T-helper 2 cell treated with Interferon-gamma antibody and Interleukin-4, amounts not matched to agents 5 μg/mL and 100 μg/mL, for 36 hours (primary cell): ENCODE measurements around the gene SBF2.
"Not testable (repeated sequence)": the region's sequence is repeated elsewhere in the genome, so short reads cannot be mapped to it uniquely, and the experiment has no call there.

Experiments
- DNase-seq: peaks from one replicate; pipeline ENCODE4 v3.0.0; 2021; ENCODE audit warnings: low spot score
- H3K27ac Mint-ChIP-seq: one replicate; pipeline ENCODE4 v1.8.0; 2021; ENCODE audit warnings: mild to moderate bottlenecking, mixed read lengths
- H3K27me3 Mint-ChIP-seq: one replicate; pipeline ENCODE4 v1.8.0; 2021; ENCODE audit warnings: low read depth, mixed read lengths
- H3K36me3 Mint-ChIP-seq: one replicate; pipeline ENCODE4 v1.8.0; 2021; ENCODE audit warnings: low read depth, mixed read lengths
- H3K4me1 Mint-ChIP-seq: one replicate; pipeline ENCODE4 v1.8.0; 2021; ENCODE audit warnings: low read depth, mixed read lengths
- H3K4me3 Mint-ChIP-seq: one replicate; pipeline ENCODE4 v1.8.0; 2022; ENCODE audit warnings: mild to moderate bottlenecking, moderate library complexity, mixed read lengths
- H3K9me3 Mint-ChIP-seq: one replicate; pipeline ENCODE4 v1.8.0; 2021; ENCODE audit warnings: mixed read lengths

SBF2 gene

DNA sequence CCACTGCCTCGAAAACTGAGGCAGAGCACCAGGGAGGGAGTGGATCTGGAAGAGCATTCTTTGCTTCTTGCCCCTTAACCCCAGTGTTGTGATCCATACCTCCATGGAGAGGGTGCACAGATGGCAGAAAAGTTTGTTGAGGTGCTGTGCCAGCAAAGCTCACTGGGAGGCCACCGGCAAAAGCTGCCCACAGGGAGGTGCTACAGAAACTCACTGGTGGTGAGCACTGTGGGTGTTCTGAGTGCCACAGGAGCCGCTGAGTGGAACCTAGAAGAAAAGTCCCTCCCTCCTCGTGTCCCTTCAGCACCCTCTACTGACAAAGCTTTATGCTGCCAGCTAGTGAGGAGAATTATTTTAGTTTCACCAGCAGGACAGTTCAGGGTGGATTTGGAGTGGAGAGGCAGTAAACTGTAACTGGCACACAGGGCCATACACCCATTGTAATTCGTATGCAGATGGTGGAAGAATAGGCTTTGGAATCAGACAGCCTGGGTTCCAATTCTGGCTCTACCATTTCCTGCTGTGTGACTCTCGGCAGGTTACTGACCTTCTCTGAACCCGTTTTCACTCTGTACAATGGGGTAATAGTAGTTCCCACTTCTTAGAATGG lies 545.6 kb downstream of the SBF2 start:
- Mint-ChIP-seq H3K9me3 (no peaks in the 10 kb centered on the region), H3K27me3 (no peaks in the 10 kb centered on the region), H3K27ac (no peak overlapping the region), H3K4me1 (peaks cover 8% of the 10 kb centered on the region), H3K36me3 (no peaks in the 10 kb centered on the region), H3K4me3 (no peak overlapping the region)
- peak; percentile 70 for DNase-seq

DNA sequence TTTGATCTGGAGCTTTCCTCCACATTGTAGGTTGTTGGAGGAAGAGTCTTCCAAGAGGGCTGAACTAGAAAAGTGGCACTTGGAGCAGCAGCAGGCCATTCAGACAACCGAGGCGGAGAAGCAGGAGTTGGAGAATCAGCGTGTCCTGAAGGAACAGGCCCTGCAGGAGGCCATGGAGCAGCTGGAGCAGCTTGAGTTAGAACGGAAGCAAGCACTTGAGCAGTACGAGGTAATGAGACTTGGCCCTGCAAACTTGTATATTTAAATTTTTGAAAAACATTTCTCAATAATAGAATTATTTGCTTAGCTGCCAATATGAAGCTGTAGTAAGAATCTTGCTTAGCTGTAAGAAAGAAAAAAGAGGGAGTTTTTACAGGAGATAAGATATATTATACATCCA lies 546.2 kb downstream of the SBF2 start:
- Mint-ChIP-seq H3K27ac (no peak overlapping the region), H3K4me3 (no peak overlapping the region), H3K36me3 (no peaks in the 10 kb centered on the region), H3K4me1 (peaks cover 6% of the 10 kb centered on the region), H3K9me3 (no peaks in the 10 kb centered on the region), H3K27me3 (no peaks in the 10 kb centered on the region)
- no peak for DNase-seq

DNA sequence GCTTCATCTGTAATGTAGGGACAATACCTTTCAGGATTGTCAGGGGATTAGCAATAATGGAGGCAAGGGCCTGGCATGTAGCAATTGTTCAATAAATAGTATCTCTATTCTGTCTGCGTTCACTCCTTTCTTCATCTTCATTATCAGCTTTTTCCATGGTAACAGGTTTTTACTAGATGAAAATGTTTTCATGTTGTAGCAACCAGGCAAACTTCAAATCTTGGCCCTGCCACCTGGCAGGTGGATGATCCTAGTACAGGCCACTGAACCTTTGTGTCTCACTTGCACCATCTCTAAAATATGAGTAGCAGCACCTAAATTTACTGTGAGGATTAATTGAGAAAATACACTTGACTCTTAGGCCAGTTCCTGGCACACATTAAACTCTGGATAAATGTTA lies 546.8 kb downstream of the SBF2 start:
- no peak for DNase-seq
- H3K9me3 Mint-ChIP-seq, result no peaks in the 10 kb centered on the region
- H3K27ac Mint-ChIP-seq, result no peak overlapping the region
- peaks cover 6% of the 10 kb centered on the region for H3K4me1 Mint-ChIP-seq
- H3K36me3 Mint-ChIP-seq, result peaks cover 2% of the 10 kb centered on the region
- H3K27me3 Mint-ChIP-seq, result no peaks in the 10 kb centered on the region
- H3K4me3 Mint-ChIP-seq, result no peak overlapping the region

- H3K36me3 Mint-ChIP-seq, result peaks cover 6% of the 10 kb centered on the region
- H3K27ac Mint-ChIP-seq, result no peak overlapping the region
- no peaks in the 10 kb centered on the region for H3K9me3 Mint-ChIP-seq
- H3K27me3 Mint-ChIP-seq, result no peaks in the 10 kb centered on the region
- H3K4me3 Mint-ChIP-seq, result no peak overlapping the region
- DNase-seq, result no peak
- peaks cover 6% of the 10 kb centered on the region for H3K4me1 Mint-ChIP-seq
Observed at GRCh38 chr11:9745411-9746211, 548.4 kb downstream of the SBF2 start.

DNA sequence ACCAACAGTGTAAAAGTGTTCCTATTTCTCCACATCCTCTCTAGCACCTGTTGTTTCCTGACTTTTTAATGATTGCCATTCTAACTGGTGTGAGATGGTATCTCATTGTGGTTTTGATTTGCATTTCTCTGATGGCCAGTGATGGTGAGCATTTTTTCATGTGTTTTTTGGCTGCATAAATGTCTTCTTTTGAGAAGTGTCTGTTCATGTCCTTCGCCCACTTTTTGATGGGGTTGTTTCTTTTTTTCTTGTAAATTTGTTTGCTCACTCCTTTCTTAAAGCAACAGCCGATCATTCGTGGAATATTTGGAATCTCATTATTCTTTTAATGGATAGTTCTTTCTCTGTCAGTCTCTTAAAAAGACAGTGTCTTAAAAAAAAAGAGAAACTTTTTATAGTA lies 550.5 kb downstream of the SBF2 start:
- not testable (repeated sequence) for H3K9me3 Mint-ChIP-seq, H3K27ac Mint-ChIP-seq, DNase-seq, H3K4me3 Mint-ChIP-seq, H3K27me3 Mint-ChIP-seq
- peaks cover 16% of the 10 kb centered on the region for H3K36me3 Mint-ChIP-seq
- peaks cover 17% of the 10 kb centered on the region for H3K4me1 Mint-ChIP-seq

GRCh38 chr11:9741260-9741659 lies 552.8 kb downstream of the SBF2 start:
- Mint-ChIP-seq H3K27me3 (no peaks in the 10 kb centered on the region), H3K9me3 (peaks cover 5% of the 10 kb centered on the region), H3K4me1 (peaks cover 15% of the 10 kb centered on the region), H3K4me3 (no peak overlapping the region), H3K36me3 (peaks cover 26% of the 10 kb centered on the region), H3K27ac (no peak overlapping the region)
- DNase-seq, result no peak

DNA sequence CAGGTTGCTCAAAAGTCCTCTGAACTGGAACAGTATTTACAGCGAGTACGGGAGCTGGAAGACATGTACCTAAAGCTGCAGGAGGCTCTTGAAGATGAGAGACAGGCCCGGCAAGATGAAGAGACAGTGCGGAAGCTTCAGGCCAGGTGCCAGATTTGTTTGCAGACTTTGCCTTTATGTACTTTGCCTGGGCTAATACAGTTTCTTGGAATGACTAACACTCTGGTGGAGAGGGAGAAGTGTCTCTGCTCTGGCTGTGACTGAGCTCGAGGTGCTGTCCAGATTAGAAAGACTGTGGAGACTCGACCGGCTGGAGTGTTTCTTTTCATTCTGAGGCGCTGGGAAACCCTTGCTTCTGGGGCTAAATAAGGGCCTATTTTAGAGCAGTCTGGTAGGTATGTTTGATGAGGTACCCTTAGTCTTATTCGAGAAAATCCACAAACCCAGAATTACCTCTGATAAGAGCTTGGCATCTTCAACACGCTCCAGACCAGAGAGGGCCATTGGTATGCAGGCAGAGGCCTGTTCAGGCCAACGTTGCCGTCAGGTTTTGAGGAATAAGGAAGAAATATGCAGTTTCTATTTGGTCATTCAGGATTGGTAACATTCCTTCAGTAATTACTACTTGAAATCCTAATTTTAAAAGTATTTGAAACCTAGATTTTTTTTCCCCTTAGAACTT lies 553.7 kb downstream of the SBF2 start:
- no peak for DNase-seq
- no peak overlapping the region for H3K4me3 Mint-ChIP-seq
- peaks cover 18% of the 10 kb centered on the region for H3K4me1 Mint-ChIP-seq
- H3K9me3 Mint-ChIP-seq, result peaks cover 15% of the 10 kb centered on the region
- H3K27me3 Mint-ChIP-seq, result no peaks in the 10 kb centered on the region
- H3K36me3 Mint-ChIP-seq, result peaks cover 34% of the 10 kb centered on the region
- H3K27ac Mint-ChIP-seq, result no peak overlapping the region

GRCh38 chr11:9739123-9739900 lies 554.7 kb downstream of the SBF2 start:
- Mint-ChIP-seq H3K4me3 (no peak overlapping the region), H3K36me3 (peaks cover 38% of the 10 kb centered on the region), H3K27ac (peak overlapping the region; percentile 53), H3K9me3 (peaks cover 17% of the 10 kb centered on the region), H3K4me1 (peaks cover 16% of the 10 kb centered on the region), H3K27me3 (no peaks in the 10 kb centered on the region)
- DNase-seq, result no peak

GRCh38 chr11:9738707-9739106 lies 555.3 kb downstream of the SBF2 start:
- peaks cover 41% of the 10 kb centered on the region for H3K36me3 Mint-ChIP-seq
- H3K27ac Mint-ChIP-seq, result peak overlapping the region; percentile 53

GRCh38 chr11:9738116-9738515 lies 555.9 kb downstream of the SBF2 start:
- no peak for DNase-seq
- Mint-ChIP-seq H3K9me3 (peaks cover 17% of the 10 kb centered on the region), H3K27me3 (no peaks in the 10 kb centered on the region), H3K4me3 (no peak overlapping the region), H3K36me3 (peaks cover 41% of the 10 kb centered on the region), H3K4me1 (peaks cover 16% of the 10 kb centered on the region), H3K27ac (peak overlapping the region; percentile 52)

More at GRCh38 chr11:9738707-9739106, 555.3 kb downstream of the SBF2 start:
- H3K4me1 Mint-ChIP-seq, result peaks cover 16% of the 10 kb centered on the region
- H3K9me3 Mint-ChIP-seq, result peaks cover 17% of the 10 kb centered on the region
- H3K27me3 Mint-ChIP-seq, result no peaks in the 10 kb centered on the region
- no peak overlapping the region for H3K4me3 Mint-ChIP-seq
- DNase-seq, result no peak

- H3K9me3 Mint-ChIP-seq, result peaks cover 17% of the 10 kb centered on the region
- no peak overlapping the region for H3K4me3 Mint-ChIP-seq
- no peak overlapping the region for H3K27ac Mint-ChIP-seq
- peaks cover 41% of the 10 kb centered on the region for H3K36me3 Mint-ChIP-seq
- peaks cover 16% of the 10 kb centered on the region for H3K4me1 Mint-ChIP-seq
- H3K27me3 Mint-ChIP-seq, result no peaks in the 10 kb centered on the region
- no peak for DNase-seq
Observed at GRCh38 chr11:9736365-9736764, 557.7 kb downstream of the SBF2 start.

DNA sequence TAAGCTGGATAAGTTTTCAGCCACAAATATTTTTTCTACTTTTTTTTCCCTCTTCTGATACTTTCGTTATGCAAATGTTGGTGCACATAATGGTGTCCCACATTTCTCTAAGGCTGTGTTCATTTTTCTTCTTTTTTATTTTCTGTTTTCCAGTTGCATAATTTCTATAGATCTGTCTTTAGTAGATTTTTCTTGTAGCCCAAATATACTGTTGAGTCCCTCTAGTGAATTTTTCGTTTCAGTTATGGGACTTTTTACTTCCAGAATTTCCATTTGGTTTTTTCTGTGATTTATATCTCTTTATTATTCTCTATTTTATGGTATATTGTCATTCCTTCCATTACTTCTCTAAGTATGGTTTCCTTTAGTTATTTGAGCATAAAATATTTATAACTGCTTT lies 558.1 kb downstream of the SBF2 start:
- Mint-ChIP-seq H3K4me3 (no peak overlapping the region), H3K27me3 (no peaks in the 10 kb centered on the region), H3K27ac (no peak overlapping the region), H3K4me1 (peaks cover 18% of the 10 kb centered on the region), H3K9me3 (peaks cover 17% of the 10 kb centered on the region), H3K36me3 (peaks cover 39% of the 10 kb centered on the region)
- DNase-seq, result no peak

DNA sequence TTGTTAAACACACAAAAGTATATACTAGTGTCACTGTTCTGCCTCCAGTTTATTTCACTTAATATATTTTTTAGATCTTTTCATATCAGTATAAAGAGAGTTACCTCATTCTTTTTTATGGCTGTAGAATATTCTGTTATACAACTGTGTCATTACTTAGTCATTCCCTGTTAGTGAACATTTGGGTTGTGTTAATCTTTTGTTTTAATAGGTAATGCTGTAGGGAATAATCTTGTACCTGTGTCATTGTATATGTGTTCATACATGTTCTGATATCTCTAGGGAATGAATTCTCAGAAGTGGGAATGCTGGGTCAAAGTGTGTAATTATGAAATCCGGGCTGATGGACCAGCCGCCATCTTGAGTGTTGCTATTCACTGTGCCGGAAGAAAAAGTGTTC lies 558.8 kb downstream of the SBF2 start:
- Mint-ChIP-seq H3K4me1 (peaks cover 18% of the 10 kb centered on the region), H3K4me3 (no peak overlapping the region), H3K27ac (no peak overlapping the region), H3K9me3 (peaks cover 17% of the 10 kb centered on the region), H3K27me3 (no peaks in the 10 kb centered on the region), H3K36me3 (peaks cover 39% of the 10 kb centered on the region)
- DNase-seq, result no peak

DNA sequence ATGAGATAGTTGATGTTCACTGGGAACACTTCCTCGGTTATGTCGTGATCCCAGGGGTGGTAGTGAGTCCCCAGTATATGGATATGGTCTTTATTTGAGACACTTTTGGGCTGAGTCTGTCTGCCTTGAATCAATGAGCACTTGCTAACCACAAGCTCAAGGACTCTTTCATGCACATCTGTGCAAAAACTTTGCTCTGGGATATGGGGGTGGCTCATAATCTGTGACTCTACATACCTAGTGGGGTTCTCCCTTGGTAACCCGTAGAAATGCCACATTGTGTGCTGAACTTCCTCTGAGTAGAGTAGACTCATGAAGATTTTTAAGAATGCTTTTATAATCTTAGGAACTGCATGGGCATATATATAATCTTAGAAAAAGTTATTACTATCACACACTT lies 560.8 kb downstream of the SBF2 start:
- H3K4me3 Mint-ChIP-seq, result no peak overlapping the region
- peaks cover 7% of the 10 kb centered on the region for H3K4me1 Mint-ChIP-seq
- no peak overlapping the region for H3K27ac Mint-ChIP-seq
- no peaks in the 10 kb centered on the region for H3K27me3 Mint-ChIP-seq
- H3K9me3 Mint-ChIP-seq, result peaks cover 17% of the 10 kb centered on the region
- H3K36me3 Mint-ChIP-seq, result peaks cover 28% of the 10 kb centered on the region
- no peak for DNase-seq
